HG02610 (cell line): Measurements from ENCODE around the gene APP.
A peak's percentile ranks its signal among the peaks of the same experiment; 100 is the strongest.
"Not testable (repeated sequence)": the region's sequence is repeated elsewhere in the genome, so short reads cannot be mapped to it uniquely, and the experiment has no call there.

Source experiments
- ATAC-seq: cut with Tn5 transposase; IDR thresholded peaks from one replicate; pipeline ENCODE4 v1.9.1; 2021; ENCODE audit warnings: mild to moderate bottlenecking, moderate library complexity; ENCODE audit not compliant: unreplicated experiment

APP gene

GRCh38 chr21:26027696-26028095, 142.9 kb downstream of the APP start:
- no peak for ATAC-seq

GRCh38 chr21:26025536-26026512, 144.7 kb downstream of the APP start:
- no peak for ATAC-seq

GRCh38 chr21:26023406-26023805, 147.2 kb downstream of the APP start:
- ATAC-seq = not testable (repeated sequence)

- ATAC-seq = not testable (repeated sequence)
Measured at GRCh38 chr21:26022598-26023337, 147.8 kb downstream of the APP start.

- ATAC-seq = no peak
Measured at GRCh38 chr21:26020510-26020909, 150.1 kb downstream of the APP start.

GRCh38 chr21:26020081-26020480, 150.5 kb downstream of the APP start:
- no peak for ATAC-seq

- no peak for ATAC-seq
Measured at GRCh38 chr21:26019236-26019635, 151.3 kb downstream of the APP start.

GRCh38 chr21:26013970-26014369, 156.6 kb downstream of the APP start:
- no peak for ATAC-seq

- not testable (repeated sequence) for ATAC-seq
Measured at GRCh38 chr21:26012482-26012881, 158.1 kb downstream of the APP start.

GRCh38 chr21:26011292-26011940, 159.2 kb downstream of the APP start:
- no peak for ATAC-seq

GRCh38 chr21:26007951-26008498, 162.5 kb downstream of the APP start:
- ATAC-seq = no peak

- ATAC-seq = no peak
Measured at GRCh38 chr21:26005464-26005863, 165.1 kb downstream of the APP start.

GRCh38 chr21:26003404-26003803, 167.2 kb downstream of the APP start:
- ATAC-seq = no peak

GRCh38 chr21:26001356-26001755, 169.2 kb downstream of the APP start:
- no peak for ATAC-seq

GRCh38 chr21:25999921-26000582, 170.5 kb downstream of the APP start:
- peak; percentile 77 for ATAC-seq

- no peak for ATAC-seq
Measured at GRCh38 chr21:25997788-25998611, 172.6 kb downstream of the APP start.

GRCh38 chr21:25995278-25995677, 175.3 kb downstream of the APP start:
- no peak for ATAC-seq

GRCh38 chr21:25994758-25995163, 175.8 kb downstream of the APP start:
- no peak for ATAC-seq

- no peak for ATAC-seq
Measured at GRCh38 chr21:25988738-25989137, 181.8 kb downstream of the APP start.

GRCh38 chr21:25987531-25987930, 183.0 kb downstream of the APP start:
- ATAC-seq = no peak
